NOMO-1 treated with dmso at 0.1 percent for 144 hours (cell line): ENCODE data around the gene TMEM239.
A peak's percentile ranks its signal among the peaks of the same experiment; 100 is the strongest.
"Not testable (repeated sequence)": the region's sequence is repeated elsewhere in the genome, so short reads cannot be mapped to it uniquely, and the experiment has no call there.

ENCODE experiments used
- DNase-seq: peaks from one replicate; lab custom pipeline; 2025; ENCODE audit not compliant: unreplicated experiment; lab: John Stamatoyannopoulos, UW

TMEM239 gene

GRCh38 chr20:2820084-2820895 lies 4.1 kb downstream of the TMEM239 start:
- DNase-seq, result no peak

GRCh38 chr20:2820896-2821869 lies 5.0 kb downstream of the TMEM239 start:
- DNase-seq, result no peak

GRCh38 chr20:2822073-2822472 lies 5.9 kb downstream of the TMEM239 start:
- DNase-seq, result no peak

- DNase-seq, result no peak
Observed at GRCh38 chr20:2825761-2826160, 9.6 kb downstream of the TMEM239 start.

- DNase-seq, result no peak
Observed at GRCh38 chr20:2826655-2827054, 10.5 kb downstream of the TMEM239 start.

GRCh38 chr20:2829376-2829775 lies 13.2 kb downstream of the TMEM239 start:
- DNase-seq, result no peak

GRCh38 chr20:2831206-2831605 lies 15.0 kb downstream of the TMEM239 start:
- DNase-seq, result not testable (repeated sequence)

- DNase-seq, result no peak
Observed at GRCh38 chr20:2833761-2834160, 17.6 kb downstream of the TMEM239 start.

GRCh38 chr20:2834401-2835110 lies 18.4 kb downstream of the TMEM239 start:
- no peak for DNase-seq

GRCh38 chr20:2835331-2835796 lies 19.2 kb downstream of the TMEM239 start:
- DNase-seq, result no peak

- no peak for DNase-seq
Observed at GRCh38 chr20:2836035-2836434, 19.9 kb downstream of the TMEM239 start.

- no peak for DNase-seq
Observed at GRCh38 chr20:2837221-2837960, 21.2 kb downstream of the TMEM239 start.

GRCh38 chr20:2838170-2838797 lies 22.1 kb downstream of the TMEM239 start:
- DNase-seq, result no peak

- no peak for DNase-seq
Observed at GRCh38 chr20:2838847-2839671, 22.9 kb downstream of the TMEM239 start.

- DNase-seq, result no peak
Observed at GRCh38 chr20:2839732-2840137, 23.6 kb downstream of the TMEM239 start.

GRCh38 chr20:2840138-2840966 lies 24.2 kb downstream of the TMEM239 start, which contains the start of the genes PCED1A and VPS16:
PCED1A (minus strand) TSS chr20:2840655; CDS start chr20:2839912, 743 bp downstream.
VPS16 (plus strand) TSS chr20:2840745; CDS start chr20:2840775, 30 bp downstream.
- DNase-seq, result peak; percentile 71

- no peak for DNase-seq
Observed at GRCh38 chr20:2840967-2841531, 24.9 kb downstream of the TMEM239 start.

GRCh38 chr20:2845607-2846006 lies 29.4 kb downstream of the TMEM239 start:
- no peak for DNase-seq
